ENCODE measurements around the gene MOV10L1.

MOV10L1 gene

GRCh38 chr22:50104141-50104544 lies 14.3 kb downstream of the MOV10L1 start:
- no peak for DNase-seq

- no peak for DNase-seq
These were observed 15.6 kb downstream of the MOV10L1 start for GRCh38 chr22:50105208-50106100.

- no peak for DNase-seq
These were observed 17.7 kb downstream of the MOV10L1 start for GRCh38 chr22:50107529-50107928.

- DNase-seq: no peak
These were observed 21.2 kb downstream of the MOV10L1 start for GRCh38 chr22:50111056-50111455.

GRCh38 chr22:50112151-50113118 lies 22.6 kb downstream of the MOV10L1 start:
- DNase-seq: no peak

- no peak for DNase-seq
These were observed 24.6 kb downstream of the MOV10L1 start for GRCh38 chr22:50114221-50115021.

- DNase-seq: no peak
These were observed 25.9 kb downstream of the MOV10L1 start for GRCh38 chr22:50115693-50116092.

- DNase-seq: no peak
These were observed 27.5 kb downstream of the MOV10L1 start for GRCh38 chr22:50117168-50117762.

GRCh38 chr22:50118129-50118528 lies 28.3 kb downstream of the MOV10L1 start:
- DNase-seq: no peak

- no peak for DNase-seq
These were observed 28.9 kb downstream of the MOV10L1 start for GRCh38 chr22:50118557-50119168.

GRCh38 chr22:50119169-50119767 lies 29.5 kb downstream of the MOV10L1 start:
- DNase-seq: no peak

- no peak for DNase-seq
These were observed 30.0 kb downstream of the MOV10L1 start for GRCh38 chr22:50119768-50120251.

- DNase-seq: no peak
These were observed 31.5 kb downstream of the MOV10L1 start for GRCh38 chr22:50121202-50121740.

GRCh38 chr22:50123119-50123518 lies 33.3 kb downstream of the MOV10L1 start:
- no peak for DNase-seq

- no peak for DNase-seq
These were observed 35.2 kb downstream of the MOV10L1 start for GRCh38 chr22:50125029-50125428.

- no peak for DNase-seq
These were observed 39.4 kb downstream of the MOV10L1 start for GRCh38 chr22:50129121-50129736.

- DNase-seq: no peak
These were observed 42.1 kb downstream of the MOV10L1 start for GRCh38 chr22:50131894-50132293.

- DNase-seq: no peak
These were observed 44.7 kb downstream of the MOV10L1 start for GRCh38 chr22:50134481-50134880.

- DNase-seq: no peak
These were observed 46.8 kb downstream of the MOV10L1 start for GRCh38 chr22:50136581-50137015.

Measured in hypothalamus (tissue), 51 donors.